GM12872 (cell line): ENCODE measurements around the gene KLRF1.

Source experiments
- TF ChIP-seq, protein P1 (sequence below): IDR thresholded peaks from 3 replicates; pipeline ENCODE4 v1.5.1; 2011; ENCODE audit warnings: low read depth, mild to moderate bottlenecking, low read length, moderate library complexity; ENCODE audit not compliant: insufficient read depth

KLRF1 gene

DNA sequence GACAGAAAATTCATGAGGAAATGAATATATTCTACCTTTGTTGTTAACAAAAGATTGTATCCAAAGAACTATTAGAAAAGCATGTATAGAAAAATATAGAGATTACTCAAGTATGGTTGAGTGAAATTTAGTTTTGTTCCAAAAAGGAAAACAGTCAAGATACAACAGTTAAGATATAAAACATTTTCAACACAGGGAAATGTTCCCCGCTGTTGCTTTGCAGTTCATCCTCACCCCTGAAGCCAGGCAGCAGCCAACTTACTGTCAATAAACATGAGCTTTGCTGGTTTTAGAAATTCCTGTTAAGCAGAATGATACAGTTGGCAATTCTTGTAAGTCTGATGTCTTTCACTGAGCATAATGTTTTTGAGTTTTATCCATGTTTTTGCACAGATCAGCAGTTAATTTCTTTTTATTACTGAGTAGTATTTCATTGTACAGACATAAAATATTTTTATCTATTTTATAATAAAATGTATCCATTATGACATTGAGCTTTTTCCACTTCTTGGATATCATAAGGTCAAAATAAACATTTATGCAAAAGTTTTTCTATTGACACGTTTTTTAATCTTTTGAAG is 43.1 kb downstream of the KLRF1 start:
- TF ChIP-seq, protein P1, sequence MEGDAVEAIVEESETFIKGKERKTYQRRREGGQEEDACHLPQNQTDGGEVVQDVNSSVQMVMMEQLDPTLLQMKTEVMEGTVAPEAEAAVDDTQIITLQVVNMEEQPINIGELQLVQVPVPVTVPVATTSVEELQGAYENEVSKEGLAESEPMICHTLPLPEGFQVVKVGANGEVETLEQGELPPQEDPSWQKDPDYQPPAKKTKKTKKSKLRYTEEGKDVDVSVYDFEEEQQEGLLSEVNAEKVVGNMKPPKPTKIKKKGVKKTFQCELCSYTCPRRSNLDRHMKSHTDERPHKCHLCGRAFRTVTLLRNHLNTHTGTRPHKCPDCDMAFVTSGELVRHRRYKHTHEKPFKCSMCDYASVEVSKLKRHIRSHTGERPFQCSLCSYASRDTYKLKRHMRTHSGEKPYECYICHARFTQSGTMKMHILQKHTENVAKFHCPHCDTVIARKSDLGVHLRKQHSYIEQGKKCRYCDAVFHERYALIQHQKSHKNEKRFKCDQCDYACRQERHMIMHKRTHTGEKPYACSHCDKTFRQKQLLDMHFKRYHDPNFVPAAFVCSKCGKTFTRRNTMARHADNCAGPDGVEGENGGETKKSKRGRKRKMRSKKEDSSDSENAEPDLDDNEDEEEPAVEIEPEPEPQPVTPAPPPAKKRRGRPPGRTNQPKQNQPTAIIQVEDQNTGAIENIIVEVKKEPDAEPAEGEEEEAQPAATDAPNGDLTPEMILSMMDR: no peak

DNA sequence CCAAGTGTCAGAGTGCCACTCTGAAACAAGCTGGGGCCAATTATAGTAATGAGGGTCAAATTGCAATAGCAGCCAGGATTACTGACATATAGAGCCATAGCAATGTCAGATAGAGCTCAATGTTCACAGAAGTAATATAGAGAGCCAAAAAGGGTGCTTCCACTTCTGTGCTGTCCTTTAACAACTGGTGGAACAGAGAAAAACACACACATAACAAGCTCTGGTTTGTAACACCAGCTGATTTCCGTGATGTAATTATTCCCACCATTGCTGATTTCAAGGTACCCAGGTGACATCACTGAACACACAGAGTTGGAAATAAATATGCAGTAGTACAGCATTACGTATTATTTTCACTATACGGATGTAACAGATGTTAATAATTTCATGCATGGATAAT is 44.9 kb downstream of the KLRF1 start:
- TF ChIP-seq, protein P1: no peak

DNA sequence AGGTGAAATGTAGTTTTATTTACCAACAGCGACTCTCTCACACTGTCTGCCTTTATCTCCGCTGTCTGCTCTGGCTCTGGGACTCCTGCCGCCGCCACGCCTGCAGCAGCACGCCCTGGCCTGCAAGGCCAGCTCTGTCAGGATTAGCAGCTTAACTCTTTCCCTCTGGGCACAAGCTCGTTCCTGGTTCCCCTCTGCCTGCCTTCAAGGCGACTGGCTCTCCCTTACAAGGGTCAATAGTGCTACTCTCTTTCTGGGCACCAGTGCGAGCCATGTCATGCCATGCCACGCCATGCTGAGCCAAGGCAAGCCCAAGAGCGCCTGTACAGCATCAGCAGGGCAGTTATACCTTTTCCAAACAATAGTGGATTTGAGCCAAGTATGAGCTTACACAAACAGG is 45.5 kb downstream of the KLRF1 start:
- TF ChIP-seq, protein P1: no peak

DNA sequence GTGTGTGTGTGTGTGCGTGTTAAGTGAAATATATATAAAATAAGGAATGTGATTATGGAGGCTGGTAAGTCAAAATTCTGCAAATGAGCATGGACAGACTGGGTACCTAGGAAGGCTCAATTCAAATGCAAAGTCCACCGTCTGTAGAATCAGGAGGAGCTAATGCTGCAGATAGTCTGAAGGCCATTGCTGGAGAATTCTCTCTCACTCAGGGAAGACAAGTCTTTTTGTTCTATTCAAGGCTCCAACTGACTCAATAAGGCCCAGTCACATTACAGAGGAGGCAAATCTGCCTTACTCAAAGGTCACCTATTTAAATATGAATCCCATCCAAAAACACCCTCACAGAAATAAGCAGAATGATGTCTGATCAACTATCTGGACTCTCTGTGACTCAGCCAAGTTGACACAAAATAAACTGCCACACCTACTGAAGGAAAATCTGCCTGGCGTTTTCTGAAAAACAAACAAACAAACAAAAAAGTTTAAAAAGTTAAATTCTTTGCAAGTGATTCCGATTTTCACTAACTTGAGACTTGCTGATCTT is 53.3 kb downstream of the KLRF1 start:
- TF ChIP-seq, protein P1: no peak

DNA sequence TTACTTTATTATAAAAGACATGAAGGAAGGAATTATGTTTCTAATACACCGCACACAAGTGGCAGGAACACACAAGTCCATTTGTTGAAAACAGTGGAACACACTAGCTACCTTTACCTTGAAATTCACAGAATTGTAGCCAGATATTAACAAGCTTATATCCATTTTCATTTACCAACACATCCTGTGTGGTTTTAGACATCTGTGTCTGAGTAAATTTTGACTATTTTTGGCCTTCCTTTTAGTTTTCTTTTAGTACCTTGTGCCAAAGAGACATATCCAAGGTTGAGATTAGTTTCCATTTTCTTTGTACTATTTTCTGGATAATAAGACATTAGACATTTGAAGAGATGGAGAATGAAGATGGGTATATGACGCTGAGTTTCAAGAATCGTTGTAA is 54.0 kb downstream of the KLRF1 start, which contains the start of gene KLRF2:
Gene KLRF2, plus strand, starts transcription at position 244 of the 400 bp plus-strand sequence. Its CDS starts 107 bp downstream, at position 351.
- TF ChIP-seq, protein P1: no peak

DNA sequence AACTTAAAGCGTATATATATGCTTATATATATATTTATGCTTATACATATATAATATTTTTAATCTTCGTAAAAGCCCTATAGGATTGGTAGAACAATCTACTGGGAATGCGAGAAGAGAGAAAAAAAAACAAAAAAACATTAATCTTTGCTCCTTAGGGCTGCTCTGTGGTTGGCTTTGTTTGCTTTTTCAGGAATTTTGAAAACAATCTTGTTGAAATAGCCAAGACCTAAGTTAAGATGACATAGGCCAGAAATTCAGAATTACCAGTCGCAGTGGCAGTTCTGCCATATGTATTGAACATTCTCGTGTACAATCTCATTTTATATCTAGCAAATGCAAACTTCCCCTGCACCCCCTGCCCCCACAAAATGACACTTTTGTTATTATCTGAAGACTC is 54.7 kb downstream of the KLRF1 start:
- TF ChIP-seq, protein P1: no peak

DNA sequence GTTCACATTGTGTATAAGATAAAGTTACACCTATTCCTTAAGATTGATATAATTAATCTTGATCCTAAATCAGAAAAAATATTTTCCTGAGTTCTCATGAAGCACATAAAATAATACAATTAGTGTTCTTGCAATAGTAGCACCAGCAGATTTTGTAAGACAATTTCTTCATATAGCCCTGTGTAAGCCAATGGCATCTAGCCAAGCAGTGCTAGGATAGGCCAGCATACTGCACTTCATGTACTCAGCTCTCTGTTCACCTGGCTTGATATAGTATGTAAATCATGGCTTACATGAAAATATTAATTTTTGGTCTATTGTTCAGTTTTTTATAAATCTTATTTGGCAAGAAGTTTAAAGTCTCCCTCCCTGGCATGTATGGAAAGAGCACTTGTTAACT is 55.9 kb downstream of the KLRF1 start:
- TF ChIP-seq, protein P1: no peak
